ENCODE data around the gene POU2AF2. TPM values are rescaled to one million over a fixed set of nuclear protein-coding genes. Genes with fewer than 3 reads are reported as not detected.
"Not testable (repeated sequence)": the region's sequence is repeated elsewhere in the genome, so short reads cannot be mapped to it uniquely, and the experiment has no call there.

The POU2AF2 gene
- total RNA-seq, 1 donor from 2014 or later: not detected

GRCh38 chr11:111285189-111286091 is 39.9 kb downstream of the POU2AF2 start:
- H3K27me3 Mint-ChIP-seq: no peaks in the 10 kb centered on the region
- intact Hi-C loops (cut with micrococcal nuclease): no loop called here
- no peaks in the 10 kb centered on the region for H3K36me3 Mint-ChIP-seq (ENCODE audit: low read depth)
- no peak for TF ChIP-seq CTCF (IDR thresholded peaks at IDR 0.05)
- ChIA-PET POLR2A (interaction anchor here (0.7 to 1.2 kb wide), 2 partner anchors 79 to 138 kb away, joined by 3 to 4 read pairs; no protein-coding TSS in a partner anchor), CTCF (interaction anchor here (1.0 to 12.1 kb wide), 6 partner anchors 74 to 850 kb away, joined by 5 to 231 read pairs (median 28); no protein-coding TSS in a partner anchor)
- peaks cover 13% of the 10 kb centered on the region for H3K4me1 Mint-ChIP-seq
- H3K27ac Mint-ChIP-seq: no peak overlapping the region
- no peak overlapping the region for H3K4me3 Mint-ChIP-seq
- ATAC-seq (ENCODE audit: low read depth): no peak
- no peak for DNase-seq
- H3K9me3 Mint-ChIP-seq: no peaks in the 10 kb centered on the region

DNA sequence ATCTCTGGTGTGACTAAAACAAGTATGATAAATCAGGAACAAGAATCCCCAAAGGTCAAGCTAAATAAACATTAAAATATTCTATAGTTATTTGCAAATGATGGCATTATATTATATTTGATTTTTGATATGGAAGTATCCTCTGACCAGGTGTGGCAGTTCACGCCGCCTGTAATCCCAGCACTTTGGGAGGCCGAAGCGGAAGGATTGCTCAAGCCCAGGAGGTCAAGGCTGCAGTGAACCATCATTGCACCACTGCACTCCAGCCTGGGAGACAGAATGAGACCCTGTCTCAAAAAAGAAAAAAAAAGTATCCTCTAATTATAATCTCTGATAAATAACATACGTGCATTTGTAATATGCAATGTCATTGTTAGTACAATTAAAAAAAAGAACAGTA is 46.2 kb downstream of the POU2AF2 start:
- H3K36me3 Mint-ChIP-seq (ENCODE audit: low read depth): no peaks in the 10 kb centered on the region
- ATAC-seq (ENCODE audit: low read depth) (no peak), DNase-seq (no peak)
- H3K4me1 Mint-ChIP-seq: no peaks in the 10 kb centered on the region
- H3K4me3 Mint-ChIP-seq: no peak overlapping the region
- H3K9me3 Mint-ChIP-seq: no peaks in the 10 kb centered on the region
- no peak overlapping the region for H3K27ac Mint-ChIP-seq
- intact Hi-C loops (cut with micrococcal nuclease): no loop called here
- CTCF ChIA-PET: interaction anchor here (1.3 kb wide), 1 partner anchor 138 kb away, joined by 4 read pairs; no protein-coding TSS in a partner anchor
- POLR2A ChIA-PET: no interaction called here
- no peak for TF ChIP-seq CTCF (IDR thresholded peaks at IDR 0.05)
- no peaks in the 10 kb centered on the region for H3K27me3 Mint-ChIP-seq

DNA sequence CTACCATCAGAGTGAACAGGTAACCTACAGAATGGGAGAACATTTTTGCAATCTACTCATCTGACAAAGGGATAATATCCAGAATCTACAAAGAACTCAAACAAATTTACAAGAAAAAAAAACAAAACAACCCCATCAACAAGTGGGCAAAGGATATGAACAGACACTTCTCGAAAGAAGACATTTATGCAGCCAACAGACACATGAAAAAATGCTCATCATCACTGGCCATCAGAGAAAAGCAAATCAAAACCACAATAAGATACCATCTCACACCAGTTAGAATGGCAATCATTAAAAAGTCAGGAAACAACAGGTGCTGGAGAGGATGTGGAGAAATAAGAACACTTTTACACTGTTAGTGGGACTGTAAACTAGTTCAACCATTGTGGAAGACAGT is 46.9 kb downstream of the POU2AF2 start:
- H3K4me1 Mint-ChIP-seq; H3K36me3 Mint-ChIP-seq (ENCODE audit: low read depth); H3K27ac Mint-ChIP-seq; CTCF ChIA-PET; H3K27me3 Mint-ChIP-seq; H3K4me3 Mint-ChIP-seq; intact Hi-C loops (cut with micrococcal nuclease); H3K9me3 Mint-ChIP-seq; DNase-seq; ATAC-seq (ENCODE audit: low read depth): not testable (repeated sequence)
- POLR2A ChIA-PET: interaction anchor here (0.7 kb wide), 1 partner anchor 129 kb away, joined by 3 read pairs; no protein-coding TSS in a partner anchor

DNA sequence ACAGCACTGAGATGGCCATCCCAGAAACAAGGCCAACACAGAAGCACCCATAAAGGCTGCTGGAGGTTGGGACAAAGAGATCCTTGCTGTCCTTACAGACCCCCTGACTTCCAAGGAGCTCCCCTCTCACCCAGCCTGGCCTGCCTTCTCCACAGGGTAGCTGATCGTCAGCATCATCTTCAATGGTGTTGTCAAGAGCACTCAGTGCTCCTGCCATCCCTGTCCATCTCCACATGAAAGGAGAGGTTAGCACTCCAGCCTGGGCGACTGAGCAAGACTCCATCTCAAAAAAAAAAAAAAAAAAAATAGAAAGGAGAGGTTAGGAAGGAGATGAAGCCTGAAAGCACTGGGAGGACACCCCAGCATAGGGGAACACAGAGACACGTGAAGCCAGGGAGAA is 50.7 kb downstream of the POU2AF2 start:
- Mint-ChIP-seq H3K4me3 (no peak overlapping the region), H3K36me3 (ENCODE audit: low read depth) (no peaks in the 10 kb centered on the region), H3K27ac (no peak overlapping the region), H3K4me1 (peaks cover 23% of the 10 kb centered on the region), H3K27me3 (peaks cover 11% of the 10 kb centered on the region), H3K9me3 (no peaks in the 10 kb centered on the region)
- intact Hi-C loops (cut with micrococcal nuclease): no loop called here
- POLR2A ChIA-PET: interaction anchor here (0.9 kb wide), 1 partner anchor 9 kb away, joined by 7 read pairs; no protein-coding TSS in a partner anchor
- no peak for TF ChIP-seq CTCF (IDR thresholded peaks at IDR 0.05)
- CTCF ChIA-PET: interaction anchor here (1.2 kb wide), 1 partner anchor 127 kb away, joined by 6 read pairs; no protein-coding TSS in a partner anchor
- ATAC-seq (ENCODE audit: low read depth) (no peak), DNase-seq (no peak)

GRCh38 chr11:111297696-111298095 is 52.2 kb downstream of the POU2AF2 start:
- Mint-ChIP-seq H3K27ac (no peak overlapping the region), H3K36me3 (ENCODE audit: low read depth) (no peaks in the 10 kb centered on the region), H3K27me3 (peaks cover 11% of the 10 kb centered on the region), H3K4me1 (peaks cover 37% of the 10 kb centered on the region), H3K9me3 (no peaks in the 10 kb centered on the region), H3K4me3 (peak overlapping the region; percentile 68)
- POLR2A ChIA-PET: interaction anchor here (0.6 to 2.8 kb wide), 2 partner anchors 125 to 979 kb away, joined by 5 to 17 read pairs; no protein-coding TSS in a partner anchor
- DNase-seq (no peak), ATAC-seq (ENCODE audit: low read depth) (no peak)
- CTCF ChIA-PET: interaction anchor here (1.8 to 3.3 kb wide), 3 partner anchors 123 to 130 kb away, joined by 5 to 35 read pairs (median 7); no protein-coding TSS in a partner anchor
- intact Hi-C loops (cut with micrococcal nuclease): no loop called here
- no peak for TF ChIP-seq CTCF (IDR thresholded peaks at IDR 0.05)
